Endothelial cell of umbilical vein (primary cell): ENCODE results near the gene FBL. TPM values are rescaled to one million over a fixed set of nuclear protein-coding genes. Genes with fewer than 3 reads are reported as not detected.

Source experiments
- BruUV-seq: library from RNA; stranded (reverse); fragments of 400-500 nt; replicated peaks from 2 replicates; lab custom pipeline; 2021; lab: Mats Ljungman, UMichigan
- CTCF ChIA-PET: fragments of 300-600, 350-600 bp; sonication (Branson Sonifier 250); formaldehyde crosslinking; loops from one replicate; lab custom pipeline; 2021; ENCODE audit warnings: antibody characterized with exemption, inconsistent platforms; lab: Charles Lee
- POLR2A ChIA-PET: fragments of 300-600, 350-600 bp; sonication (Branson Sonifier 250); formaldehyde crosslinking; loops from one replicate; lab custom pipeline; 2021; ENCODE audit warnings: antibody characterized with exemption, inconsistent platforms; lab: Charles Lee
- DNase-seq: peaks from one replicate; pipeline ENCODE4 v3.0.0-alpha.2; 2011; ENCODE audit warnings: low read depth, low spot score
- FAIRE-seq: peaks from 2 replicates; lab custom pipeline; 2011; peaks lifted over from hg19 to GRCh38; lab: Jason Lieb, UNC
- H2AFZ ChIP-seq: 2 replicates; pipeline ENCODE4 v1.6.0; 2012; ENCODE audit warnings: low read depth, low read length, control low read depth, inconsistent platforms
- H3K27ac ChIP-seq: 2 replicates; pipeline ENCODE4 v1.5.1; 2011; ENCODE audit warnings: low read depth, mild to moderate bottlenecking, control low read depth, low read length, moderate library complexity; ENCODE audit not compliant: insufficient read depth
- H3K27me3 ChIP-seq, 2 experiments: 2 replicates each; pipeline versions ENCODE4 v1.6.0 to v1.6.1; 2011; ENCODE audit warnings: low read length in 2 of 2, mixed read lengths in 1 of 2; ENCODE audit not compliant: control insufficient read depth in 2 of 2, insufficient read depth in 2 of 2
- H3K36me3 ChIP-seq, 2 experiments: 2 replicates in 1 of 2; 3 replicates in 1 of 2; pipeline ENCODE4 v1.5.1; 2011; ENCODE audit warnings: low read length in 2 of 2, mild to moderate bottlenecking in 1 of 2, moderate library complexity in 1 of 2; ENCODE audit not compliant: control insufficient read depth in 2 of 2, insufficient read depth in 2 of 2; ENCODE audit errors: extremely low read depth in 1 of 2
- H3K4me1 ChIP-seq: 3 replicates; pipeline ENCODE4 v1.5.1; 2011; ENCODE audit warnings: mild to moderate bottlenecking, low read length; ENCODE audit not compliant: control insufficient read depth, insufficient read depth; ENCODE audit errors: extremely low read depth
- H3K4me2 ChIP-seq: 2 replicates; pipeline ENCODE4 v1.6.1; 2011; ENCODE audit warnings: low read length, control low read depth, mixed read lengths; ENCODE audit not compliant: insufficient read depth
- H3K4me3 ChIP-seq, 3 experiments: fragments of 200-600 bp in 1 of 3; sonication (generic), shearing (Covaris generic) in 1 of 3; replicated peaks in 1 of 3; 2 replicates each; pipeline ENCODE4 v1.5.1; 2011 to 2016; ENCODE audit warnings: control low read depth in 3 of 3, low read length in 3 of 3, mild to moderate bottlenecking in 2 of 3, inconsistent platforms in 1 of 3, low read depth in 1 of 3, moderate library complexity in 1 of 3; ENCODE audit not compliant: insufficient read depth in 1 of 3
- H3K79me2 ChIP-seq: 2 replicates; pipeline ENCODE4 v1.6.0; 2012; ENCODE audit warnings: low read length, inconsistent platforms; ENCODE audit not compliant: control insufficient read depth, insufficient read depth
- H3K9ac ChIP-seq: replicated peaks from 2 replicates; pipeline ENCODE3; 2011; ENCODE audit warnings: low read length, control low read depth; ENCODE audit not compliant: insufficient read depth; ENCODE audit errors: extremely low read depth
- H3K9me1 ChIP-seq: replicated peaks from 3 replicates; pipeline ENCODE4 v1.6.0; 2011; ENCODE audit warnings: mild to moderate bottlenecking, low read length; ENCODE audit not compliant: control insufficient read depth, insufficient read depth; ENCODE audit errors: extremely low read depth
- H3K9me3 ChIP-seq: replicated peaks from 2 replicates; pipeline ENCODE4 v1.5.1; 2012; ENCODE audit warnings: low read length, inconsistent platforms; ENCODE audit not compliant: control insufficient read depth, insufficient read depth
- H4K20me1 ChIP-seq: replicated peaks from 2 replicates; pipeline ENCODE3; 2011; ENCODE audit warnings: mild to moderate bottlenecking, low read length; ENCODE audit not compliant: control insufficient read depth, insufficient read depth; ENCODE audit errors: extremely low read depth
- EZH2 ChIP-seq: IDR thresholded peaks from 2 replicates; pipeline ENCODE4 v1.6.1; 2012; ENCODE audit warnings: borderline replicate concordance, low read depth, mild to moderate bottlenecking, moderate library complexity, low read length, inconsistent platforms; ENCODE audit not compliant: severe bottlenecking
- MAX ChIP-seq: IDR thresholded peaks from 2 replicates; pipeline ENCODE4 v1.6.1; 2011; ENCODE audit not compliant: insufficient read depth, insufficient read length
- MYC ChIP-seq: IDR thresholded peaks from one replicate; pipeline ENCODE4 v1.6.1; 2011; ENCODE audit warnings: mild to moderate bottlenecking, low read depth, low read length
- POLR2A ChIP-seq: IDR thresholded peaks from 2 replicates; pipeline ENCODE4 v1.6.1; 2012; ENCODE audit warnings: low read depth, mild to moderate bottlenecking, control low read depth, low read length
- POLR2AphosphoS5 ChIP-seq: IDR thresholded peaks from 2 replicates; pipeline ENCODE4 v1.6.1; 2012; ENCODE audit warnings: low read depth, mild to moderate bottlenecking, control low read depth, low read length, moderate library complexity; ENCODE audit not compliant: insufficient read depth
- dilution Hi-C: fragments of 300-500 bp; cut with MboI; formaldehyde crosslinking; loops from one replicate; pipeline ENCODE4 v1.15.0; 2019; ENCODE audit warnings: low sequenced_read_pairs; ENCODE audit not compliant: extremely low pct_ligation_motif_present
- intact Hi-C: fragments of 100-400 bp; cut with micrococcal nuclease; formaldehyde crosslinking; loops from one replicate; pipeline ENCODE4 v1.10.0; 2022
- polyA plus RNA-seq, 4 experiments: library from polyadenylated mRNA; depleted of rRNA in 3 of 4; stranded (reverse) in 3 of 4; unstranded in 1 of 4; fragments of >200 nt; gene quantifications; 2 replicates each; pipeline versions ENCODE4 v1.2.1 to v1.2.3, GENCODE V29; 2011 to 2012; ENCODE audit warnings: missing spikeins in 1 of 4
- total RNA-seq: library from RNA; stranded (reverse); gene quantifications from 2 replicates; pipeline ENCODE4 v1.2.3, GENCODE V29; 2021
- TF ChIP-seq, protein P1 (sequence below), 2 donors: IDR thresholded peaks; 1 replicate in 1 of 2; 2 replicates in 1 of 2; pipeline ENCODE4 v1.5.1; 2011; ENCODE audit warnings: low read length in 2 of 2, mild to moderate bottlenecking in 2 of 2, moderate library complexity in 2 of 2, control low read depth in 1 of 2, inconsistent platforms in 1 of 2, low read depth in 1 of 2; ENCODE audit not compliant: insufficient read depth in 1 of 2; ENCODE audit errors: extremely low read depth in 1 of 2

Gene FBL
- total and polyA plus RNA-seq, 2 donors (not counting 3 experiments of a cell fraction or from before 2014, with no cell fraction given), result 271 to 473 TPM

GRCh38 chr19:39843919-39844793 is 2.0 kb downstream of the FBL start:
- Histone ChIP-seq H3K27ac (no peak overlapping the region), H3K27me3 (no peaks in the 10 kb centered on the region), H3K9me1 (no peaks in the 10 kb centered on the region), H2AFZ (no peak overlapping the region), H3K79me2 (peaks cover 68% of the 10 kb centered on the region), H3K9me3 (no peaks in the 10 kb centered on the region), H3K4me2 (peak overlapping the region; percentile 71), H3K4me1 (peaks cover 24% of the 10 kb centered on the region), H3K36me3 (peaks cover 4 to 5% of the 10 kb centered on the region in 2 experiments), H4K20me1 (no peaks in the 10 kb centered on the region), H3K9ac (no peak overlapping the region), H3K4me3 (peak overlapping the region in 1 of 3 experiments; percentile 84)
- ChIA-PET CTCF (interaction anchor here (0.9 to 5.8 kb wide), 18 partner anchors 8 to 292 kb away, joined by 3 to 92 read pairs (median 6); partner anchors contain the start of genes DYRK1B and PSMC4), POLR2A (interaction anchor here (1.5 kb wide), 1 partner anchor 126 kb away, joined by 5 read pairs; the partner anchor contains the start of gene PSMC4)
- dilution Hi-C loops, result no loop called here
- DNase-seq (peak; percentile 61), FAIRE-seq (peak; percentile 65)
- intact Hi-C loops, result loop anchor here (1.0 kb wide), 2 partner anchors 51 to 79 kb away; no protein-coding TSS in a partner anchor
- BruUV-seq, result no TSS peak
- no peak for TF ChIP-seq POLR2AphosphoS5
- TF ChIP-seq POLR2A, result no peak
- no peak for TF ChIP-seq MYC
- TF ChIP-seq MAX, result no peak
- no peak for TF ChIP-seq EZH2
- TF ChIP-seq, protein P1, sequence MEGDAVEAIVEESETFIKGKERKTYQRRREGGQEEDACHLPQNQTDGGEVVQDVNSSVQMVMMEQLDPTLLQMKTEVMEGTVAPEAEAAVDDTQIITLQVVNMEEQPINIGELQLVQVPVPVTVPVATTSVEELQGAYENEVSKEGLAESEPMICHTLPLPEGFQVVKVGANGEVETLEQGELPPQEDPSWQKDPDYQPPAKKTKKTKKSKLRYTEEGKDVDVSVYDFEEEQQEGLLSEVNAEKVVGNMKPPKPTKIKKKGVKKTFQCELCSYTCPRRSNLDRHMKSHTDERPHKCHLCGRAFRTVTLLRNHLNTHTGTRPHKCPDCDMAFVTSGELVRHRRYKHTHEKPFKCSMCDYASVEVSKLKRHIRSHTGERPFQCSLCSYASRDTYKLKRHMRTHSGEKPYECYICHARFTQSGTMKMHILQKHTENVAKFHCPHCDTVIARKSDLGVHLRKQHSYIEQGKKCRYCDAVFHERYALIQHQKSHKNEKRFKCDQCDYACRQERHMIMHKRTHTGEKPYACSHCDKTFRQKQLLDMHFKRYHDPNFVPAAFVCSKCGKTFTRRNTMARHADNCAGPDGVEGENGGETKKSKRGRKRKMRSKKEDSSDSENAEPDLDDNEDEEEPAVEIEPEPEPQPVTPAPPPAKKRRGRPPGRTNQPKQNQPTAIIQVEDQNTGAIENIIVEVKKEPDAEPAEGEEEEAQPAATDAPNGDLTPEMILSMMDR (IDR thresholded peaks at IDR 0.05; ENCODE audit: extremely low read depth in 1 of 2, insufficient read depth in 1 of 2, low read depth in 1 of 2, low read length in 2 of 2), result peak; percentile 40 to 51
